Cardiac muscle cell (in vitro differentiated cells and primary cell): ENCODE measurements around the gene SECISBP2. TPM values are rescaled to one million over a fixed set of nuclear protein-coding genes. Genes with fewer than 3 reads are reported as not detected.

Source experiments
- DNase-seq, 2 donors: peaks; one replicate each; pipeline versions ENCODE4 v3.0.0 to v3.0.0-alpha.2; 2010 to 2017; ENCODE audit warnings: low read depth in 1 of 2, low spot score in 1 of 2
- H3K27ac ChIP-seq: fragments of 200-600 bp; sonication (generic); 2 replicates; pipeline ENCODE4 v1.5.1; 2016
- H3K27me3 ChIP-seq: fragments of 200-600 bp; sonication (generic); 2 replicates; pipeline ENCODE4 v1.6.0; 2016; ENCODE audit warnings: control low read depth
- H3K36me3 ChIP-seq: fragments of 200-600 bp; sonication (generic); 2 replicates; pipeline ENCODE4 v1.5.1; 2016; ENCODE audit warnings: control low read depth
- H3K4me1 ChIP-seq: fragments of 200-600 bp; sonication (generic); 2 replicates; pipeline ENCODE4 v1.8.1; 2017; ENCODE audit warnings: low read depth, mild to moderate bottlenecking, mixed run types
- H3K4me3 ChIP-seq: fragments of 200-600 bp; sonication (generic); 2 replicates; pipeline ENCODE4 v1.5.1; 2016; ENCODE audit warnings: mild to moderate bottlenecking
- H3K9me3 ChIP-seq: fragments of 200-600 bp; sonication (generic); 2 replicates; pipeline ENCODE4 v1.5.1; 2017; ENCODE audit warnings: low read depth, mild to moderate bottlenecking, control low read depth
- polyA plus RNA-seq: library from polyadenylated mRNA; unstranded; fragments of >200 nt; fragmentation: Nextera tagmentation; extraction: Ambion mirVana; gene quantifications from 2 replicates; pipeline ENCODE4 v1.2.1, GENCODE V29; 2016
- total RNA-seq: library from RNA; depleted of rRNA; stranded (reverse); fragments of >200 nt; gene quantifications from 2 replicates; pipeline ENCODE4 v1.2.3, GENCODE V29; 2016
- TF ChIP-seq, protein P1 (sequence below): IDR thresholded peaks from 2 replicates; pipeline ENCODE4 v1.5.1; 2012; ENCODE audit warnings: low read depth, mild to moderate bottlenecking, low read length

Gene SECISBP2
- total and polyA plus RNA-seq, 2 experiments from 2014 or later = 20.4 to 20.5 TPM

DNA sequence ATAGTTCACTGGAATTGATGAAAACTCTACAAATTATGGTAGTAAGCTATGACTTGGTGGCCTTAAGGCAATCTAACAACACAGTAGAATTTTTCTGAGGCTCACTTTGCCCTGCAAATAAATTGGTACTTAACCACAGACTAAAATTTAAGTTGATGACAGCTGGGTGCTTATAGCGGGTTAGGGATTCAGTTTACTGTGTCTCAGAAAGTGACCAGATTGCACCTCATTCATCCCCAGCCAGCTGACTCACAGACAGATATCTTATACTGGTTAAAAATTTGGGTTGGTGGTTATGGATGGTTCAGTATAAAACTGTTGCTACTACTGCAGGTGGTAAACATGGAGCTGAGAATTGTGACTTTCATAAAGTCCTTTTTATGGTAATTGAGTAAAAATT lies 4.5 kb upstream of the SECISBP2 start:
- TF ChIP-seq, protein P1, sequence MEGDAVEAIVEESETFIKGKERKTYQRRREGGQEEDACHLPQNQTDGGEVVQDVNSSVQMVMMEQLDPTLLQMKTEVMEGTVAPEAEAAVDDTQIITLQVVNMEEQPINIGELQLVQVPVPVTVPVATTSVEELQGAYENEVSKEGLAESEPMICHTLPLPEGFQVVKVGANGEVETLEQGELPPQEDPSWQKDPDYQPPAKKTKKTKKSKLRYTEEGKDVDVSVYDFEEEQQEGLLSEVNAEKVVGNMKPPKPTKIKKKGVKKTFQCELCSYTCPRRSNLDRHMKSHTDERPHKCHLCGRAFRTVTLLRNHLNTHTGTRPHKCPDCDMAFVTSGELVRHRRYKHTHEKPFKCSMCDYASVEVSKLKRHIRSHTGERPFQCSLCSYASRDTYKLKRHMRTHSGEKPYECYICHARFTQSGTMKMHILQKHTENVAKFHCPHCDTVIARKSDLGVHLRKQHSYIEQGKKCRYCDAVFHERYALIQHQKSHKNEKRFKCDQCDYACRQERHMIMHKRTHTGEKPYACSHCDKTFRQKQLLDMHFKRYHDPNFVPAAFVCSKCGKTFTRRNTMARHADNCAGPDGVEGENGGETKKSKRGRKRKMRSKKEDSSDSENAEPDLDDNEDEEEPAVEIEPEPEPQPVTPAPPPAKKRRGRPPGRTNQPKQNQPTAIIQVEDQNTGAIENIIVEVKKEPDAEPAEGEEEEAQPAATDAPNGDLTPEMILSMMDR = no peak
- Histone ChIP-seq H3K27me3 (no peaks in the 10 kb centered on the region), H3K4me1 (peaks cover 25% of the 10 kb centered on the region), H3K36me3 (peaks cover 21% of the 10 kb centered on the region), H3K9me3 (no peaks in the 10 kb centered on the region), H3K27ac (peak overlapping the region; percentile 32), H3K4me3 (peak overlapping the region; percentile 84)
- DNase-seq = peak in 1 of 2 donors; percentile 21

DNA sequence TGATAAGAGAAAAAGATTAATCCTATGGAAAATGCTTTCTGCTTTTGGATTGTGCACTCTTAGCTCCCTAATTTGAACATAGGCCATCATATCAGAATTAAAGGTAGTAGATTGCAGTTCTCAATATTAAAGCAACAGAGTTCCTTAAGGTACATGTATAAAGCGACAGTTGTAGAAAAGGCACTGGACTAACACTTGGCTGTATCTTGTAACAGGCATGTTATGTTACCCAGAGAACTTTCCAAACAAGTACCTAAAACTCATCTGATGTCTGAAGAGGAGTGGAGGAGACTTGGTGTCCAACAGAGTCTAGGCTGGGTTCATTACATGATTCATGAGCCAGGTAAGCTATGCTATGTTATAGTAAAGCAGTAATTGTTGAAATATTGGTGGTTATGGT lies 3.3 kb upstream of the SECISBP2 start:
- Histone ChIP-seq H3K27ac (peak overlapping the region; percentile 32), H3K4me3 (peak overlapping the region; percentile 84), H3K27me3 (no peaks in the 10 kb centered on the region), H3K9me3 (no peaks in the 10 kb centered on the region), H3K36me3 (peaks cover 21% of the 10 kb centered on the region), H3K4me1 (peaks cover 25% of the 10 kb centered on the region)
- DNase-seq = no peak
- TF ChIP-seq, protein P1 = no peak

DNA sequence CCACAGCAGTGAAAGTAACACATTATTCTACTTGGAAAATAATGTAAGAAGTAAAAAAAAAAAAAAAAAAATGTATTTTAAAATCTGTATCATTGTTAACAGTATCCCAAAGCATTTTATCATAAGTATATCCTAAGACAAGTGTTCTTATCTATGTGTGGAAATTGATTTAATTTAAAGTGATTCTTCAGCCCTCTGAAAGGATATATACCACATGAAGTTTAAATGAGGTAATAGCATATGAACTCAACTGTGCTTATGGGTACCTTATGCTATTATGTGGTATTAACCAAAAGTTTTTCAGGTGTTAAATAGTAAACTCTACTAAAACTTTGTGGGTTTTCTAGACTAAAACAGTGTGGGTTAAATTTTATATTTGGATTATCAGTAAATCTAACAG lies 2.8 kb upstream of the SECISBP2 start:
- H3K36me3 ChIP-seq = peaks cover 21% of the 10 kb centered on the region
- TF ChIP-seq, protein P1 = no peak
- no peak overlapping the region for H3K4me3 ChIP-seq
- DNase-seq = no peak
- H3K27ac ChIP-seq = peak overlapping the region; percentile 7
- H3K9me3 ChIP-seq = no peaks in the 10 kb centered on the region
- no peaks in the 10 kb centered on the region for H3K27me3 ChIP-seq
- H3K4me1 ChIP-seq = peaks cover 25% of the 10 kb centered on the region

DNA sequence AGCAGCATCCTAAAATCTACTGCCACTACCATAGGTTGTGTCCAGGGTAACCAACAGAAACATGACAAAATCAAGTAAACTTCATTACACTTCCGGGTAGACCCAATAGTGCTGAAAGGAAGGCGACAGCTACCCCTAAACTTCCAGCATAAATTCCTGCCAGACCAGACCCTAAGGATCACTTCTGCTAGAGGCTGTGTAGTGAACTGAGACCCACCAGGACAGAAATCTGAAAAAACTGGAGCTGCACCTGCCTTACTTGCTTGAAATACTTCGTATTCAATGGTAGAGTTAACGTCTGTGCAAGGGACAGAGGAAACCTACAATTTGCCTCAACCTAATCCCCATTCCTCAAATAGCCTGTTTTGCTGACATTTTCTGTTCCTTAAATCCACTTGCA lies 1.0 kb upstream of the SECISBP2 start:
- no peak for DNase-seq
- H3K9me3 ChIP-seq = no peaks in the 10 kb centered on the region
- TF ChIP-seq, protein P1 = no peak
- peak overlapping the region; percentile 98 for H3K27ac ChIP-seq
- H3K4me1 ChIP-seq = peaks cover 25% of the 10 kb centered on the region
- no peaks in the 10 kb centered on the region for H3K27me3 ChIP-seq
- peaks cover 21% of the 10 kb centered on the region for H3K36me3 ChIP-seq
- H3K4me3 ChIP-seq = no peak overlapping the region

DNA sequence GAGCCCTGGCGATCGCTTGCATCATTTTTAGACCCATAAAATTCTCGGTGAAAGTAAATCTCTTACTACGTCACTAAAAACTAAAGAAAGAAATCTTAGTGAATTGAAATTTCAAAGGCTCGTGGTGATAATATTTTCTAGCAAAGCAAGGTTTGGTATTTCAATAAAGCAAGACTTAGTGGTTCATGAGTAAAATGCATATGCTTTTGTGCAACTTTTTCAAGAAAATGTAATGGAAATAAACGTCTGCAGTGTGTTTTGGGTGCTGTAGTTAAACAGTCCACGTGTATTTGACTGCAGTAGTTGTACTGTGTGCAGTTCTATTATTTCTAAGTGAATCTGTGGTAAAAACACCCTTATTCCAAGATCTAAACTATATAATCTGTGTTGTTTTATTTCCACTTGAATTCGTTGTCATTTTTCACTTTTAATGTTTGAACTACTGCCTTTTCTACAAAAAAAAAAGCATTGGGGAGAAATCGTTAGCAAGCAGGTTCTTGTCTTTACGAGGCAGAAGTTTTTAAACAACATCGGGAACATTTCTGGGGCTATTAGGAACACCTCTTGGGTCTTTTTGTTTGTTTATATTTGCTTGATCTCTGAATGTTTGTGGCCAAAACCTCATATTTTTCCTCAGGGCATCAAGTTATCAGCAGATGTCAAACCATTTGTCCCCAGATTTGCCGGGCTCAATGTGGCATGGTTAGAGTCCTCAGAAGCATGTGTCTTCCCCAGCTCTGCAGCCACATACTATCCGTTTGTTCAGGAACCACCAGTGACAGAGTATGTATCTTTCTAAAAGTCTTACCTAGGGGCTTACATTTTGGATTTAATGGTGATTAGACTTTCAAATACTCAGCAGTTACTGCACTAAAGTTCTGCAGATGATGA lies 960 bp downstream of the SECISBP2 start:
- H3K27me3 ChIP-seq = no peaks in the 10 kb centered on the region
- H3K9me3 ChIP-seq = no peaks in the 10 kb centered on the region
- TF ChIP-seq, protein P1 = no peak
- H3K36me3 ChIP-seq = peaks cover 21% of the 10 kb centered on the region
- peak overlapping the region; percentile 67 for H3K4me3 ChIP-seq
- DNase-seq = no peak
- H3K27ac ChIP-seq = peak overlapping the region; percentile 98
- H3K4me1 ChIP-seq = peaks cover 13% of the 10 kb centered on the region
